ENCODE measurements around the gene JMJD4. TPM values are rescaled to one million over a fixed set of nuclear protein-coding genes. Genes with fewer than 3 reads are reported as not detected.
A peak's percentile ranks its signal among the peaks of the same experiment; 100 is the strongest.

The JMJD4 gene
- polyA plus RNA-seq, 1 experiment, result 20.5 TPM

- ChIA-PET POLR2A (no interaction called here), CTCF (interaction anchor here (0.6 to 6.7 kb wide), 17 partner anchors 12 to 336 kb away, joined by 3 to 71 read pairs (median 4); partner anchors contain the start of gene WNT9A)
- no peaks in the 10 kb centered on the region for H3K27me3 ChIP-seq (ENCODE audit: control insufficient read depth, insufficient read depth, low read length)
- H3K4me3 ChIP-seq (ENCODE audit: low read depth, low read length), result no peak overlapping the region
- DNase-seq (ENCODE audit: low read depth), result no peak
- H3K36me3 ChIP-seq (ENCODE audit: control insufficient read depth, insufficient read depth, low read length), result no peaks in the 10 kb centered on the region; the same call in none of the 2 replicates
- TF ChIP-seq, protein P1, sequence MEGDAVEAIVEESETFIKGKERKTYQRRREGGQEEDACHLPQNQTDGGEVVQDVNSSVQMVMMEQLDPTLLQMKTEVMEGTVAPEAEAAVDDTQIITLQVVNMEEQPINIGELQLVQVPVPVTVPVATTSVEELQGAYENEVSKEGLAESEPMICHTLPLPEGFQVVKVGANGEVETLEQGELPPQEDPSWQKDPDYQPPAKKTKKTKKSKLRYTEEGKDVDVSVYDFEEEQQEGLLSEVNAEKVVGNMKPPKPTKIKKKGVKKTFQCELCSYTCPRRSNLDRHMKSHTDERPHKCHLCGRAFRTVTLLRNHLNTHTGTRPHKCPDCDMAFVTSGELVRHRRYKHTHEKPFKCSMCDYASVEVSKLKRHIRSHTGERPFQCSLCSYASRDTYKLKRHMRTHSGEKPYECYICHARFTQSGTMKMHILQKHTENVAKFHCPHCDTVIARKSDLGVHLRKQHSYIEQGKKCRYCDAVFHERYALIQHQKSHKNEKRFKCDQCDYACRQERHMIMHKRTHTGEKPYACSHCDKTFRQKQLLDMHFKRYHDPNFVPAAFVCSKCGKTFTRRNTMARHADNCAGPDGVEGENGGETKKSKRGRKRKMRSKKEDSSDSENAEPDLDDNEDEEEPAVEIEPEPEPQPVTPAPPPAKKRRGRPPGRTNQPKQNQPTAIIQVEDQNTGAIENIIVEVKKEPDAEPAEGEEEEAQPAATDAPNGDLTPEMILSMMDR (IDR thresholded peaks at IDR 0.05; ENCODE audit: insufficient read depth, low read depth, low read length), result no peak
These were observed 26.6 kb upstream of the JMJD4 start for GRCh38 chr1:227761621-227762230.

DNA sequence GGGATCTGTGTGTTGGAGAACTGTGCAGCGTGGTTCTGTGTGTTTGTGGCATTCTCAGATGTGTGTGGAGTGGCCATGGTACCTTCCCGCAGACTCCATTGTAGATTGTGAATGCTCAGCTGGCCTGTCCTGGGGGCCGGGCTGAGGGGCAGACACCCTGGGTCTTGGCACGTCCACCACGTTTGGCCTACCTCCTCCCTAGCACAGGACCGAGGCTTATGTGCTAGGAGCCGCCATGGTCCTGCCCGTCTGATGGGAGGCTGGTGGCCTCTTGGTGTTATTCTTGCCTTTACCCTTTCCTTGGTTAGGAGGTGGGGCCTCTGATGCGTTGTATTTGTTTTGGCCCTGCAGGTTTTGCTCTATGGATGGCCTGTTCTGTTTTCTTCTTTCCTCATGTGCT is 25.3 kb upstream of the JMJD4 start:
- DNase-seq (ENCODE audit: low read depth), result no peak
- ChIA-PET CTCF (interaction anchor here (1.0 to 6.7 kb wide), 5 partner anchors 29 to 193 kb away, joined by 3 to 71 read pairs (median 14); partner anchors contain the start of gene WNT9A), POLR2A (no interaction called here)
- Histone ChIP-seq H3K4me3 (ENCODE audit: low read depth, low read length) (no peak overlapping the region), H3K27me3 (ENCODE audit: control insufficient read depth, insufficient read depth, low read length) (no peaks in the 10 kb centered on the region), H3K36me3 (ENCODE audit: control insufficient read depth, insufficient read depth, low read length) (no peaks in the 10 kb centered on the region; the same call in 1 of the 2 replicates)
- TF ChIP-seq, protein P1 (IDR thresholded peaks at IDR 0.05; ENCODE audit: insufficient read depth, low read depth, low read length), result no peak

GRCh38 chr1:227759341-227760300 is 24.5 kb upstream of the JMJD4 start:
- no peaks in the 10 kb centered on the region; the same call in 1 of the 2 replicates for H3K36me3 ChIP-seq (ENCODE audit: control insufficient read depth, insufficient read depth, low read length)
- TF ChIP-seq, protein P1 (IDR thresholded peaks at IDR 0.05; ENCODE audit: insufficient read depth, low read depth, low read length), result no peak
- ChIA-PET POLR2A (no interaction called here), CTCF (interaction anchor here (0.6 to 2.8 kb wide), 13 partner anchors 10 to 1014 kb away, joined by 3 to 16 read pairs (median 3); partner anchors contain the start of genes JMJD4, SNAP47 and WNT9A)
- no peak overlapping the region for H3K4me3 ChIP-seq (ENCODE audit: low read depth, low read length)
- no peaks in the 10 kb centered on the region for H3K27me3 ChIP-seq (ENCODE audit: control insufficient read depth, insufficient read depth, low read length)
- DNase-seq (ENCODE audit: low read depth), result peak; percentile 94

DNA sequence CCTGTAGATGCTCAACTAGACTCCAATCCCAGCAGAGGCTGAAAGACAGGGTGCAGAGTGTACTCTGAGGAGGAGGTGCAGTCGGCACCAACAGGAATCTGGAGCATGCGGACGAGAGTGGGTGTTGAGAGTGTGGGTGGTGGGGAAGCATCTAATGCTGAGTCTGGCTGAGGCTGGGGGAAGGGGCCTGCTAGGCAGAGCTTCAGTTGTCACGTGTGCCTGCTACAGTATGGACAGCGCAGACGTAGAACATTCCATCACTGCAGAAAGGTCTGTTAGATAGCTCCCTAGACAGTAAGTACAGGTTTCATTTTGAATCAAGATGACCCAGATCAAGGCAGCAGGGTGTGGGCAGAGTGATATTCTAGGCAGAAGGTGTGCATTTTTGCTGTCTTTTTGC is 23.3 kb upstream of the JMJD4 start:
- TF ChIP-seq, protein P1 (IDR thresholded peaks at IDR 0.05; ENCODE audit: insufficient read depth, low read depth, low read length), result no peak
- DNase-seq (ENCODE audit: low read depth), result no peak
- ChIA-PET CTCF (interaction anchor here (1.0 to 2.8 kb wide), 6 partner anchors 9 to 195 kb away, joined by 3 to 16 read pairs (median 9); partner anchors contain the start of gene WNT9A), POLR2A (interaction anchor here (0.7 kb wide), 1 partner anchor 35 kb away, joined by 3 read pairs; no protein-coding TSS in a partner anchor)
- H3K4me3 ChIP-seq (ENCODE audit: low read depth, low read length), result no peak overlapping the region
- no peaks in the 10 kb centered on the region for H3K27me3 ChIP-seq (ENCODE audit: control insufficient read depth, insufficient read depth, low read length)
- no peaks in the 10 kb centered on the region; the same call in 1 of the 2 replicates for H3K36me3 ChIP-seq (ENCODE audit: control insufficient read depth, insufficient read depth, low read length)

- no peak for DNase-seq (ENCODE audit: low read depth)
- ChIA-PET POLR2A (no interaction called here), CTCF (interaction anchor here (1.0 to 2.8 kb wide), 4 partner anchors 8 to 190 kb away, joined by 3 to 16 read pairs (median 8); partner anchors contain the start of gene WNT9A)
- no peaks in the 10 kb centered on the region; the same call in 1 of the 2 replicates for H3K36me3 ChIP-seq (ENCODE audit: control insufficient read depth, insufficient read depth, low read length)
- H3K27me3 ChIP-seq (ENCODE audit: control insufficient read depth, insufficient read depth, low read length), result no peaks in the 10 kb centered on the region
- TF ChIP-seq, protein P1 (IDR thresholded peaks at IDR 0.05; ENCODE audit: insufficient read depth, low read depth, low read length), result no peak
- no peak overlapping the region for H3K4me3 ChIP-seq (ENCODE audit: low read depth, low read length)
These were observed 22.7 kb upstream of the JMJD4 start for GRCh38 chr1:227757781-227758180.

Measured in BJ (cell line).